ENCODE results near the gene SNTB2.
"Not testable (repeated sequence)": the region's sequence is repeated elsewhere in the genome, so short reads cannot be mapped to it uniquely, and the experiment has no call there.

The SNTB2 gene

DNA sequence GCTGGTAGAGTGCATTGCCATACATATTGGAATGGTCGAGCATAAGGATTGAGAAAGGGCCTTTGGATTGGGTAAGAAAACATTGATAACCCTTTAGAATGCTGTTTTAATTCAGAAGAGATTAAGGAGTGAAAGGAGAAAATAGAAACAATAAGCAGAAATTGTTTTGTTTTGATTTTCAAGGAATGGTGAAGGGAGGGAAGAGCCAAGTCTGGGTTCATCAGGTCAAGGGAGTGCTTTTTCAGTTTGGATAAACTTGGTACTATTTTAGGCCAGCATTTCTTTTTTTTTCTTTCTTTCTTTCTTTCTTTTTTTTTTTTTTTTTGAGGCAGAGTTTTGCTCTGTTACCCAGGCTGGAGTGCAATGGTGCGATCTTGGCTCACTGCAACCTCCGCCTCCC lies 50.3 kb downstream of the SNTB2 start:
- no peak for DNase-seq

DNA sequence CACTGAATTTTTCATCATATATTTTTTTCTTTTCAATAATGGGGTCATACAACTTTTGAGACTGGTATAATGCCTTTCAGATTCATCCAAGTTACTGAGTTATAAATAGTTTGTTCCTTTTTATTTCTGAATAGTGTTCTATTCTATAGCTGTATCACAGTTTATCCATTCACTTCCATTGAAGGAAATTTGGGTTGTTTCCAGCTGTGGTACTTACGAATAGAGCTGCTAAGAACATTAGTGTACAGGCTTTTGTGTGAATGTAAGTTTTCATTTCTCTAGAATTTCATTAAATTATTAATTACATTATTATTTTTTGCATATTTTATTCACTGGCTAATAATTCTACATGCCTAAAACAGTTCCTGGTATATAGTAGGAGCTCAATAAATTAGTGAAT lies 52.9 kb downstream of the SNTB2 start:
- no peak for DNase-seq

DNA sequence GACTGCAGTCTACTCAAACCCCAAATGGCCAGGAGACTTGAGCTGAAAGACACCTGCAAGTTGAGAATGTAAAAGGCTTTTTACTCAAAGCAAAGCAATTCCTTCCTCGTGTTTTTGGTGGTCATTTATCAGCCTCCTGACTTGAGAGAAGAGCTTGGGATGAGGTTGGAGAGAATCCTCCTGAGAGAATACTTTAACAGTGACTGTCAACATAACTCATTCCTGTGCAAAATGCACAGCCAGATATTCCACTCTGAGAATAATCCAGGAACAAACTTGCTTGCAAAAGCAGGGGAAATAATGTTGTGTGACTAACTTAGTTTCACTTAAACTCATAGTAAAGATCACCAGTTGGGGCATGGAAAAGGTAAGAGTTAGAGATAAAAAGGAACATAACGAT lies 53.4 kb downstream of the SNTB2 start:
- peak; percentile 57 for DNase-seq

DNA sequence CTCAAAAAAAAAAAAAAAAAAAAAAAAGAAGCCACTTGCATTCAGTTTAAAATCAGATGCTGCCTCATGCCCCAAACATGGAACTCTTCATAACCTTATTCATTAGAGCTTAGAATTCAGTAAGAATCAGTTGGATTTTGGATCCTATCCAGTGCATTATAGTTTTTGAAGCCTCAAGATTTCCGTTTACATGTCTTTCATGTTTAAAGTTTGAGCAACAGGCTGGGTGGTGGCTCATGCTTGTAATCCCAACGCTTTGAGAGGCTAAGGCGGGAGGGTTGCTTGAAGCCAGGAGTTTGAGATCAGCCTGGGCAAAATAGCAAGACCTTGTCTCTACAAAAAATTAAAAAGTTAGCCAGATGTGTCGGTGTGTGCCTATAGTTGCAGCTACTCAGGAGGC lies 55.0 kb downstream of the SNTB2 start:
- peak; percentile 42 for DNase-seq

DNA sequence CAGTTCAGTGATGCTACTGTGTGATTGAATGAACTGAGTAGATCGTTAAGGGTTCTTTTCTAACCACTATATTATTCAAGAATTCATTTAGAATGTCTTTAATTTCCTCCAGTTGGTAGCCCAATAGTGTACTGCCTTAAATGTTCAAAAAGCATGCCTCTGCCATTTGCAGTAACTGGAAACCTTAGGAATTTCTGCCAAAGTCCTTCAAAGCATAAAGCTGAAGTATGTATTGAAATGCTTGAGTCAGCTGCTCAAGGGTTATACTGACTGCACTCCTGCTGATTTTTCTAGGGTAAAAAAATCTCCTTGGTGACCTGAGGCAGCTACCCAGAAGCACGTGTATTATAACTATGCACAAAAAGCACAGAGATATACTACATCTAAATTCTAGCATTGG lies 56.5 kb downstream of the SNTB2 start:
- DNase-seq: peak; percentile 75

DNA sequence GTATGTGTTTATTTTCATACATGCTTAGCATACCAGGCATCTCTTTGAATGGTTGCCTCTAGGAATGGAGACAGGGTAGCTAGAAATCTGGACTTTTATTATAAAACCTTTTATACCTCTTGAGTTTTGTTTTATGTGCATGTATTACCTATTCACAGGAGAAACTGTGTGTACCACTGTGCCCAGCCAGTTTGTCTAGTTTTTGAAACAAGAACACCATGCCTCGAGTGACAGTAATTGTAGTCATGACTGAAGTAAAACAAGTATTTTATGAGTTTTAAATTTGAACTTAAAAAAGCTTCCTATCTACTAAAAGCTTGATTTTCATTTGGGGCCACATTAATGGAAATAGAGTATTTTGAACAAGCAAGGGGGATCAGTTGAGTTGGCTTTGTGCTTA lies 57.4 kb downstream of the SNTB2 start:
- DNase-seq: no peak

DNA sequence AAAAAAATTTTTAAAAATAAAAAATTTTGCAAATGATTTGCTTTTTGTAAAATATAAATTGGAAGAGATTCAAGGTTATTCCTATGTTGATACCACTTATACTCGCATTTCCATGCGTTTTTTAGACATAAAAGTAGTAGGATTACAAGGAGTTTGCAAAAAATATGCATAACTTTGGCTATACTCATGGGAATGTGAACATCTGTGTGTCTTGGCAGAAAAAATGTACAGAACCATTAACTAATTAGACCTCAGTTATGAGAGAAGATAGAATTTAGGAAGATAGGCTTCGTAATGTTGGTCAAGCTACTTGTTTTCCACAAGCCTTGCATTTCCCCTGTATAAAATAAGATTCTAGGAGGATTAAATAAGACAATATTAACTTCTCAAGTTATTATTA lies 63.1 kb downstream of the SNTB2 start:
- no peak for DNase-seq

DNA sequence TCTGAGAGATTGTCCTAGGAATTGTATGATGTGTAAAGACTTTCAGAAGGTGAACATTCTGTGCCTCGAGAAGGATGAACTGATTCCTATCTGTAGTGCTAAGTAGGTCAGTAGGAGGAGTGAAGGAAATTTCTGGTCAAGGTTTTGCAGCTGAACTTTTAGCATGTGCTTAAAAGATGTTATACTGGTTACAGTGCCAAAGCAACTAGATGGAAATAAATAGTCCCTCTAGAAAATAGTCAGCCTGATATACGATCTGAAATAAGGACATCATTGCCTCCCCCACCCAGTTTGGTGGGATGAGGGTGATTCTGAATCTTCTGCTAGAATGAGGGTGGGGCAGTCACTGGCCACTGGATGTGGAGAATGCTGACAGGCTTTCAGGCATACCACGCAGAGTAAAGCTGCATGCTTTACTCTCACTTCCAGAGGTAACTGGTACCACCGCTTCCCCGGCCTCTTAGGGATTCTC lies 66.9 kb downstream of the SNTB2 start:
- no peak for DNase-seq

DNA sequence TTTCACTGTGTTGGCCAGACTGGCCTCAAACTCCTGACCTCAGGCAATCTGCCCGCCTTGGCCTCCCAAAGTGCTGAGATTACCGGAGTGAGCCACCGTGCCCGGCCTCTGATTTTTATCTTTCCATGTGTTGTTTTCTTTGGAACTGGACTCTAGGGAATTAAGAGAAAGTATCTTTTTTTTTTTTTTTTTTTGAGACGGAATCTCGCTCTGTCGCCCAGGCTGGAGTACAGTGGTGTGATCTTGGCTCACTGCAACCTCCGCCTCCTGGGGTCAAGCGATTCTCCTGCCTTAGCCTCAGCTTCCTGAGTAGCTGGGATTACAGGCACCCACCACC lies 72.4 kb downstream of the SNTB2 start:
- not testable (repeated sequence) for DNase-seq

DNA sequence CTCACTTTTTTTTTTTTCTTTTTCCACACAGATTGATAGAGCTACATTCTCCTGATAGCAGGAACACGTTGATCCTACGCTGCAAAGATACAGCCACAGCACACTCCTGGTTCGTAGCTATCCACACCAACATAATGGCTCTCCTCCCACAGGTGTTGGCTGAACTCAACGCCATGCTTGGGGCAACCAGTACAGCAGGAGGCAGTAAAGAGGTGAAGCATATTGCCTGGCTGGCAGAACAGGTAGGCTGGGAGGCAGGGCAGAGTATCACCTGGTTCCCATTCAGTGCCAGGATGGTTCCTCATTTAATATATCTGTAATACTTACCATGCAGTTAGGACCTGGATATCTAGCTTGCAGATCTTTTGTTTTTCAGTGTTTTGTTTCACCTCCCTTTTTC lies 73.1 kb downstream of the SNTB2 start:
- no peak for DNase-seq

DNA sequence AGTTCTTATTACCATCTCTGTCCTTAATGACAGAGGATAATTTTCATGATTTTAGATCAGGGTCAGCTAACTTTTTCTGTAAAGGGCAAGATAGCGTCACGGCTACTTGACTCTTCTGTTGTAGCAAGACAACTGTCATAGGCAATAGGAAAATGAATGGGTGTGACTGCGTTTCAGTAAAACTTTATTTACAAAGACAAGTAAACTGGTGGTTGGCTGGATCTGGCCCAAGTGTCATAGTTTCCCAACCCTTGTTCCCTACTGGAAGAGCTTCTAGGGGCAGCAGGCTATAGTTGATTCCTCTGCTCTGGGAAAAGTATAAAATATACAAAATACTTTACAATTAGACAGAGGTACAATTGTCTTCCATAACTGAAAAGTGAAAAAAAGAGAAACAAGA lies 73.5 kb downstream of the SNTB2 start:
- DNase-seq: no peak

DNA sequence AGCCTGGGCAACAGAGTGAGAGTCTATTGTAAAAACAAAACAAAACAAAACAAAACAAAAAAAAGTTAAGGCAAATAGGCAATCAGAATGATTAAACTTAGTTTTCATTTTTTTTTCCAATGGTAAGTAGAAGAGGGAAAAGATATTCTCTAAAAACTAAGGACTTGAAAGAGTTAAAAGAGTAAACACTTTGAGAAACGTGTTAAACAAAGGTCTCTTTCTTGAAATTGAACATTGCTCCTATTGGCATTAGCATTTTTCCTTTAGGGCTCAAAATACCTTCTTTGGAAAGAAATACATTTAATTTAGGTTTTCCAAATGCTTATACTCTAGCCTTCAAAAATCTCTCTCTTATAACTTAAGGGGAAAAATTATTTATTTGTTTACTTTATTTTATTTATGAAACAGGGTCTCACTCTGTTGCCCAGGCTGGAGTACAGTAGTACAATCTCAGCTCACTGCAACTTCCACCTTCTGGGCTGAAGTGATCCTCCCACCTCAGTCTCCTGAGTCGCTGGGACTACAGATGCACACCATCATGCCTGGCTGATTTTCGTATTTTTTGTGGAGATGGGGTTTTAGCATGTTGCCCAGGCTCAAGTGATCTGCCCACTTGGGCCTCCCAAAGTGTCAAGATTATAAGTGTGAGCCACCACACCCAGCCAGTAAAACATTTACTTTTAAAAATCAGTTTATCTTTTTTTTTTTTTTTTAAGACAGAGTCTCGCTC lies 79.5 kb downstream of the SNTB2 start:
- DNase-seq: no peak

DNA sequence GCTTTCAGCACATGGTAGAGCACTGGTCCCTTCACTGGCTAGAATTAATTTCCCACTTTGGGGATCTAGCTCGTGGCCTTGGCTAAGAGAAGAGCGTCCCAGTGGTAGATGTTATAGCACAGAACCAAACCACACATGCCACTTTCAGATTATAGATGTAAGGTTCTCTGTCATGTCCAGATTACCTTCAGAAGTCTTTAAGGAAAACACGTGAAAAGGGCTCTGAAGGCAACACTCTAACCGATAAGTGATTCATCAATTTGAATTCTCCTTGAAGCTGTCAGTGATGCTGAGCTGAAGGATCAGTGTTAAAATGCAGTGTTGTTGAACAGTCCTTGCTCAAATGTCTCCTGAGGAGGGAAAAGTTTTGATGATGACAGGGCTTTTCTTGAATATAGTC lies 80.7 kb downstream of the SNTB2 start:
- no peak for DNase-seq

DNA sequence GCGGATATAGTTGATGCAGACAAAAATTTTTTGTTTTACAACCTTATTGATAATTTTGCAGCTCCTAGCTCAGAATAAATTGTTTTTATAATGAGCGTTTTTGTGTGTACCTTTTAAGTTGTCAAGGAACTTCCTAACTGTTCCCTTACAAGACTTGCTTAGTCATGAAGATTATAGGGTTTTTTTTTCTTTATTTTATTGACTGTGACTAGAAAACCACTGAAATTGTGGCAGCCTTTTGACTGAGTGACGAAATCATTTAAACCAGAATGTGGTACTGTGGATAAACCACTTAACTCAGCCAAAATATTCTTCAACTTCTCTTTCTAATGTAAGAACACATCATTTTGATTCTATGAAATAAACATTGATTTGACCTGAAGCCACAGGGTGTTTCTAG lies 83.4 kb downstream of the SNTB2 start:
- DNase-seq: no peak

DNA sequence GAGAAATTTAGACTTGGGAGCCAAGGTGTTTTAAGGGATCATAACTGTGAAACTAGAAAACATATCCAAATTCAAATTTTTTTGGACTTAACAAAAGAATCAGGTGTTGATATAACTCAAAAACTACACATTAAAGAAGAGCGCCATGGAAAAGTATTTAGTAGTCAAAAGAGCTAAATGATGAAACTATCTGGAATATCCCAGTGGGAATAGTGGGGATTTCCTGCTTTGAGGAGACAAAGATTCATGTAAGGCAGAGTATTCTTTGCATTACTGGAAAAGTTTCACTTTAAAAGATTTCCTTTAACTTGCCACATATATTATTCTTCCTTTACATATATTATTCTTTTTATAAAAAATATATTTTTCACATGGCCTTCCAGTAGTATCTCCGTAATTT lies 83.9 kb downstream of the SNTB2 start:
- peak; percentile 64 for DNase-seq

DNA sequence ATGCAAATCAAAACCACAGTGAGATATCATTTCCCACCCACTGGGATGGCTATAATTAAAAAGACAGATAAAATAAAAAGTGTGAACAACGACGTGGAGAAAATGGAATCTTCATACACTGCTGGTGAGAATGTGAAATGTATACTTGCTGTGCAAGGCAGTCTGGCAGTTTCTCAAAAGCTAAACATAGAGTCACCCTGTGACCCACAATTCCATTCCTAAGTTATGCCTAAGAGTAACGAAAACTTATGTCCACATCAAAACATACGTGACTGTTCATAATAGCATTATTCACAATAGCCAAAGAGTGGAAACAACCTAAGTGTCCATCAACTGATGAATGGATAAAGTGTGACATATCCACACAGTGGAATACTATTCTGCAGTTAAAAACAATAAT lies 86.0 kb downstream of the SNTB2 start:
- DNase-seq: peak; percentile 89

DNA sequence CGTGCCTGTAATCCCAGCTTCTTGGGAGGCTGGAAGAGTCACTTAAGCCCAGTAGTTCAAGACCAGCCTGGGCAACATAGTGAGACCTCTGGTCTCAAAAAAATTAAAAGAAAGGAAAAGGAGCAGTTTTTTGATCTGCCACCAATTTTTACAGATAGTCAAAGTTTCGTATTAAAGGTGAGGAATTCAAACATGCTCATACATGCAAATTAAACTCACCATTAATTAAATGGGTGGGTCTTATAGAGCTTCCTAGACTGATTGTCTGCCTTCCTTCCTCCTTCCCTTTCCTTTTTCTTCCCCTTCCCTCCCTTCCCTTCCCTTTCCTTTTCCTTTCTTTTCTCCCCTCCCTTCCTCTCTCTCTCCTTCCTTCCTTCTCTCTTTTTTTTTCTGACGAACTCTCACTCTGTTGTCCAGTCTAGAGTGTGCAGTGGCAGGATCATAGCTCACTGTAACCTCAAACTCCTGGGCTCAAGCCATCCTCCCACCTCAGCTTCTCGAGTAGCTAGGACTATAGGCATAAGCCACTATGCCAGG lies 87.8 kb downstream of the SNTB2 start:
- no peak for DNase-seq

DNA sequence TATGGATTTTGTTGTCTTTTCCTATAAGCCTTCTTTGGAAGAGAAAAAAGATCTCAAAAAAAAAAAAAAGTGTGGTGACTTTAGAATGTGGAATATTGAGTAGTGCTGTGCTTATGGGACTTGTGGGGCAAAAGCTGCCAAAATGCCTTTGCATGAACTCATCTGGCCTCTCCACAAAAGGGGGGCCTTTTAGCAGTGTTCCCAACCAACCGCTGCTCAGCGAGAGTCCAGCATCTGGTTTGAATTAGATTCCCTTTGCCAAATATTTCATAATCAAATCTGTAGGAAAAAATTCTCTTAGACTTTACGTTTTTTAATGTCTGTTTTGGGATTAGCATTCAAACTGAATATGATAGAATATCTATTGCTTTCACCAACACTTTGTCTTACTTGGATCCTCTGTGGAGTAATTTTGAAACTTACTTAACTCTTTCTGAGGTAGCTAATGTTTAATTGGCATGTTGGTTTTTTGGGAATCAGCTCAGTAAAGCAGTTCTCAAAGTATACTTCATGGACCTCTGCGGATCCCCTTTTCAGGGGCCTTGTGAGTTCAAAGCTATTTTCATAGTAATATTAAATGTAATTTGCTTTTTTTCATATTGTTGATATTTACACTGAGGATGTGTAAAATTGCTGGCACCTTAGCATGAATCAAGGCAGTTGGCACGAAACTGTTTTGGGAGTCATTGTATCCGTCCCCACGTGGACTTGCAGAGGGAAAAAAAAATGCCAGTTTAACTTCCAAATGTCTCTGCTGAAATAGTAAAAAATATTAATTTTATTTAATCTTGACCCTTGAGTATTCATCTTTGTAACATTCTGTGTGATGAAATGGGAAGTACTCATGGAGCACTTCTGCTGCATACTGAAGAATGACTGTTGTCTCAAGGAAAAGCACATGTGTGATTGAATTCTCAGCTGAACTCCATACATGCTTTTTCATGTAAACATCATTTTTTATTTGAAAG lies 89.5 kb downstream of the SNTB2 start:
- peak; percentile 98 for DNase-seq

DNA sequence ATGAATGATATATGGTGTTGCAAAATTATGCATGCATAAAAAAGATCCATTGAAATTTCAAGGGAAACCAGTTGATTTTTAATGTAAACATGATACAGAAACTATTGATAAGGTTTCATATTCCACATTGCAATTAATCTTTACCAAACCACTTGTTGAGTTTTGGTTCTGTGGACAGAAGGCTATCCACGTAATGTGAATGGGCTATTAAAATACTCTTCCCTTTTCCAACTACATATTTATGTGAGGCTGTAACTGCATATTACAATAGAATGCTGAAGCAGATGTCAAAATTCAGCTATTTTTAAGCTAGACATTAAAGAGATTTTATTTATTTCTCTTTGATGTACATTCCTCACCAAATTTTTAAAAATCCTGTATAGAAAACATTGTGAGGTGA lies 90.4 kb downstream of the SNTB2 start:
- DNase-seq: no peak

DNA sequence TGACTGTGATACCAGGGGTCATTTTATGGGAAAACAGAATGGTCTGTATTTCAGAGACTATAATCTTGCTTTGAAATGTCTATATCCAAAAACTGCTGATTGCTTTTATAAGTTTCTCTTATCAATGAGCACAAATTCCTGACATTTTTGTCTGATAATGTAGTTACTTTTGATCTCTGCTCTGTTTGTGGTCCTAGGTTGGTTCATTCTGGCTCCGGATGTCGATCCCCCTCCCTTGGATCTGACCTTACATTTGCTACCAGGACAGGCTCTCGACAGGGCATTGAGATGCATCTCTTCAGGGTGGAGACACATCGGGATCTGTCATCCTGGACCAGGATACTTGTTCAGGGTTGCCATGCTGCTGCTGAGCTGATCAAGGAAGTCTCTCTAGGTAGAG lies 96.9 kb downstream of the SNTB2 start:
- DNase-seq: no peak

DNA sequence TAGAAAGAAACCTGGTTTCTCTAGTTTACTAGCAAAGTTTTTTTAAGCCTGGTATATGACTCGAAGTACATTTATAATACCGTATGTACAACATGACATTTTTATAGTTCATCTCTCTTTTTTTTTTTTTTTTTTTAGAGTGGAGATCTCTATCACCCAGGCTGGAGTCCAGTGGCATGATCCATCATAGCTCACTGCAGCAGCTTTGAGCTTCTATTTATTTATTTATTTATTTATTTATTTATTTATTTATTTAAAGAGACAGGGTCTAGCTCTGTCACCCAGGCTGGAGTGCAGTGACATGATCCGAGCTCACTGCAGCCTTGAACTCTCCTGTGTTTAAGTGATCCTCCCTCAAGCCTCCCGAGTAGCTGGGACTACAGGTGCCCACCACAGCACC lies 98.3 kb downstream of the SNTB2 start:
- no peak for DNase-seq

DNA sequence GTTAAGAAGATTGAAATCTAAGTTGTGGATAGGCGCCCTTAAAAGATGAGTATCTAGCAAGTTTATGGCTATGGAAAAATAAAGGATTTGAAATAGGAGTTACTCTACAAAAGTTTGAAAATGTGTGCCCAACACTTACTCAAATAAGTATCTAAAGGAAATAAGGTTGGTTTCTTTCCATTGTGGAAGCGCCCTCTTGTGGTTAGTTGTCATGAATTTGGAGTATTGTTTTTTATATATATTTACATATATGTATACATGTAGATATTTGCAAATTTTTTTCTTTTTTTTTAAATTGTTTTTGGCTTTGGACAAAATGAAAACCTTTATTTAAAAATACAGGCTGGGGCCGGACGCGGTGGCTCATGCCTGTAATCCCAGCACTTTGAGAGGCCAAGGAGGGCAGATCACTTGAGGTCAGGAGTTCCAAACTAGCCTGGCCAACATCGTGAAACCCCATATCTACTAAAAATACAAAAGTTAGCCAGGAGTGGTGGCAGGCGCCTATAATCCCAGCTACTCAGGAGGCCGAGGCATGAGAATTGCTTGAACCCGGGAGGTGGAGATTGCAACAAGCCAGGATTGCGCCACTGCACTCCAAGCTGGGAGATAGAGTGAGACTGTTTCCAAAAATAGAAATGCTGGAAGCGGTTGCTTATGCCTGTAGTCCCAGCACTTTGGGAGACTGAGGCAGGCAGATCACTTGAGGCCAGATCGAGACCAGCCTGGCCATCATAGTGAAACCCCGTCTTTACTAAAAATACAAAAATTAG lies 100.2 kb downstream of the SNTB2 start:
- DNase-seq: peak; percentile 69

DNA sequence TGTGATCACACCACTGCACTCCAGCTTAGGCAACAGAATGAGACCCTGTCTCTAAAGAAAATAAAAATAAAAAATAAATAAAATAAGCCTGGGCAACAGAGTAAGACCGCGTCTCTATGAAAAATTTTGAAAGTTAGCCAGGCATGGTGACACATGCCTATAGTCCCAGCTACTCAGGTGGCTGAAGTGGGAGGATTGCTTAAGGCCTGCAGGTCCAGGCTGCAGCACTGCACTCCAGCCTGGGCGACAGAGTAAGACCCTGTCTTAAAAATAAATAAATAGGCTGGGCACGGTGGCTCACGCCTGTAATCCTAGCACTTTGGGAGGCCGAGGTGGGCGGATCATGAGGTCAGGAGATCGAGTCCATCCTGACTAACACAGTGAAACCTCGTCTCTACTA lies 104.7 kb downstream of the SNTB2 start:
- not testable (repeated sequence) for DNase-seq

Data from fibroblast of skin of back (primary cell).